GM12892 (cell line): ENCODE data around the gene SH3BP5.

Experiments used
- POLR2A ChIP-seq: IDR thresholded peaks from 2 replicates; pipeline ENCODE4 v1.6.1; 2011; ENCODE audit warnings: low read depth, low read length, control low read depth
- POLR2AphosphoS5 ChIP-seq: IDR thresholded peaks from 2 replicates; pipeline ENCODE4 v1.6.1; 2011; ENCODE audit warnings: low read depth, low read length, control low read depth
- TAF1 ChIP-seq: IDR thresholded peaks from 2 replicates; pipeline ENCODE4 v1.6.1; 2011; ENCODE audit warnings: low read depth, mild to moderate bottlenecking, control low read depth, low read length, borderline replicate concordance

GRCh38 chr3:15375461-15376000, 43.1 kb upstream of the SH3BP5 start:
- no peak for TF ChIP-seq POLR2A
- no peak for TF ChIP-seq POLR2AphosphoS5
- TF ChIP-seq TAF1 = no peak
